K562 (cell line): Measurements from ENCODE around the gene GNB5. TPM values are rescaled to one million over a fixed set of nuclear protein-coding genes. Genes with fewer than 3 reads are reported as not detected.

Source experiments
- ARID1B ChIP-seq: fragments of 450-650 bp; IDR thresholded peaks from 2 replicates; pipeline ENCODE4 v1.6.1; 2016; ENCODE audit warnings: antibody characterized with exemption, mild to moderate bottlenecking, inconsistent platforms
- BRCA1 ChIP-seq, 2 experiments: fragments of 450-650 bp in 1 of 2; sonication (generic) in 1 of 2; formaldehyde crosslinking in 1 of 2; IDR thresholded peaks; 2 replicates each; pipeline versions ENCODE4 v1.5.0 to v1.6.1; 2017 to 2020; ENCODE audit warnings: mild to moderate bottlenecking in 1 of 2, missing genetic modification reagents in 1 of 2
- CC2D1A ChIP-seq: fragments of 450-650 bp; IDR thresholded peaks from 2 replicates; pipeline ENCODE4 v1.6.1; 2017; ENCODE audit warnings: mild to moderate bottlenecking
- DMBX1 ChIP-seq: fragments of 250-450 bp; sonication (Bioruptor Pico); IDR thresholded peaks from 2 replicates; pipeline ENCODE4 v1.8.0; 2022; ENCODE audit warnings: inconsistent platforms, mild to moderate bottlenecking, moderate library complexity, borderline replicate concordance
- E2F5 ChIP-seq: sonication (generic); formaldehyde crosslinking; IDR thresholded peaks from 2 replicates; pipeline ENCODE4 v1.8.0; 2022; ENCODE audit warnings: mild to moderate bottlenecking, missing genetic modification reagents
- FOSL1 ChIP-seq: fragments of 200-800 bp; sonication (Bioruptor generic); conservative IDR thresholded peaks from 2 replicates; pipeline ENCODE4 v1.6.1; 2016; ENCODE audit warnings: missing genetic modification characterization, missing compliant biosample characterization
- MEIS2 ChIP-seq: fragments of 450-650 bp; IDR thresholded peaks from 2 replicates; pipeline ENCODE4 v1.6.1; 2014; ENCODE audit warnings: mild to moderate bottlenecking; ENCODE audit not compliant: partially characterized antibody
- MIER1 ChIP-seq: fragments of 450-650 bp; IDR thresholded peaks from 2 replicates; pipeline ENCODE4 v1.6.1; 2016; ENCODE audit warnings: antibody characterized with exemption, mild to moderate bottlenecking, low read depth
- MTA3 ChIP-seq: fragments of 450-650 bp; formaldehyde crosslinking; IDR thresholded peaks from 2 replicates; pipeline ENCODE4 v1.6.1; 2017; ENCODE audit warnings: mild to moderate bottlenecking, borderline replicate concordance
- MYNN ChIP-seq, 2 experiments: sonication (generic); formaldehyde crosslinking in 1 of 2; IDR thresholded peaks; 2 replicates each; pipeline versions ENCODE4 v1.5.0 to v1.6.1; 2016 to 2020; ENCODE audit warnings: antibody characterized with exemption in 1 of 2, missing genetic modification reagents in 1 of 2
- NFIC ChIP-seq: fragments of 450-650 bp; IDR thresholded peaks from 2 replicates; pipeline ENCODE4 v1.6.1; 2017; ENCODE audit warnings: mild to moderate bottlenecking, inconsistent platforms
- NR2C2 ChIP-seq, 2 experiments: fragments of 200-800 bp in 1 of 2; sonication (Bioruptor generic) in 1 of 2; sonication (generic) in 1 of 2; formaldehyde crosslinking in 1 of 2; IDR thresholded peaks; 2 replicates each; pipeline versions ENCODE4 v1.6.1 to v1.8.0; 2016 to 2022; ENCODE audit warnings: mild to moderate bottlenecking in 1 of 2, missing compliant biosample characterization in 1 of 2, missing genetic modification characterization in 1 of 2, missing genetic modification reagents in 1 of 2
- TEAD1 ChIP-seq, 2 experiments: fragments of 450-650 bp in 1 of 2; sonication (generic) in 1 of 2; formaldehyde crosslinking; IDR thresholded peaks; 2 replicates each; pipeline versions ENCODE4 v1.4.0 to v1.8.0; 2020 to 2022; ENCODE audit warnings: mild to moderate bottlenecking in 2 of 2, missing genetic modification reagents in 1 of 2
- TGIF2 ChIP-seq: sonication (generic); formaldehyde crosslinking; IDR thresholded peaks from 2 replicates; pipeline ENCODE4 v1.8.1; 2022; ENCODE audit warnings: mild to moderate bottlenecking, missing genetic modification reagents, moderate library complexity
- XRCC3 ChIP-seq: fragments of 450-650 bp; IDR thresholded peaks from 2 replicates; pipeline ENCODE4 v1.6.1; 2017; ENCODE audit warnings: mild to moderate bottlenecking, moderate library complexity
- ZNF217 ChIP-seq: sonication (generic); formaldehyde crosslinking; IDR thresholded peaks from 2 replicates; pipeline ENCODE4 v1.8.0; 2022; ENCODE audit warnings: mild to moderate bottlenecking, missing genetic modification reagents
- ZNF583 ChIP-seq: fragments of 250-450 bp; sonication (Bioruptor Pico); IDR thresholded peaks from 2 replicates; pipeline ENCODE4 v1.4.0; 2020
- polyA plus RNA-seq, 8 experiments: library from polyadenylated mRNA; depleted of rRNA in 4 of 8; stranded (reverse) in 5 of 8; unstranded in 3 of 8; fragments of >200 nt; fragmentation: Nextera tagmentation in 2 of 8; fragmentation: Illumina TruSeq in 1 of 8; extraction: Ambion mirVana in 2 of 8; extraction: Trizol in 1 of 8; gene quantifications; 2 replicates each; pipeline versions ENCODE4 v1.2.1 to v1.2.3, GENCODE V29; 2011 to 2014; ENCODE audit warnings: inconsistent platforms in 1 of 8, missing spikeins in 1 of 8
- total RNA-seq, 7 experiments: library from RNA; depleted of rRNA in 6 of 7; stranded (reverse); fragments of >200 nt in 6 of 7; fragmentation: Illumina TruSeq in 2 of 7; extraction: Trizol in 2 of 7; gene quantifications; 2 replicates each; pipeline versions ENCODE4 v1.2.1 to v1.2.3, GENCODE V29; 2011 to 2021; ENCODE audit warnings: low replicate concordance in 1 of 7
- TF ChIP-seq, protein P1 (sequence below), 3 experiments: IDR thresholded peaks in 2 of 3; conservative IDR thresholded peaks in 1 of 3; 2 replicates each; pipeline ENCODE4 v1.5.1; 2011 to 2012; ENCODE audit warnings: low read length in 3 of 3, mild to moderate bottlenecking in 3 of 3, control low read depth in 2 of 3, improper control_type of control experiment in 1 of 3, inconsistent platforms in 1 of 3, low read depth in 1 of 3, mixed read lengths in 1 of 3, moderate library complexity in 1 of 3; ENCODE audit not compliant: insufficient read depth in 2 of 3
- TF ChIP-seq, protein P2 (sequence below): fragments of 450-650 bp; IDR thresholded peaks from 2 replicates; pipeline ENCODE4 v1.6.1; 2016
- TF ChIP-seq, protein P3 (sequence below), 2 experiments: IDR thresholded peaks in 1 of 2; conservative IDR thresholded peaks in 1 of 2; 2 replicates each; pipeline ENCODE4 v1.6.1; 2016; ENCODE audit warnings: low read depth in 2 of 2, mild to moderate bottlenecking in 1 of 2, missing compliant biosample characterization in 1 of 2, missing genetic modification characterization in 1 of 2, moderate library complexity in 1 of 2

The GNB5 gene
- total and polyA plus RNA-seq, 9 of the 15 experiments (the other 6 are each of a cell fraction or from before 2014, with no cell fraction given): 0.11 to 2.1 (median 0.77) TPM

DNA sequence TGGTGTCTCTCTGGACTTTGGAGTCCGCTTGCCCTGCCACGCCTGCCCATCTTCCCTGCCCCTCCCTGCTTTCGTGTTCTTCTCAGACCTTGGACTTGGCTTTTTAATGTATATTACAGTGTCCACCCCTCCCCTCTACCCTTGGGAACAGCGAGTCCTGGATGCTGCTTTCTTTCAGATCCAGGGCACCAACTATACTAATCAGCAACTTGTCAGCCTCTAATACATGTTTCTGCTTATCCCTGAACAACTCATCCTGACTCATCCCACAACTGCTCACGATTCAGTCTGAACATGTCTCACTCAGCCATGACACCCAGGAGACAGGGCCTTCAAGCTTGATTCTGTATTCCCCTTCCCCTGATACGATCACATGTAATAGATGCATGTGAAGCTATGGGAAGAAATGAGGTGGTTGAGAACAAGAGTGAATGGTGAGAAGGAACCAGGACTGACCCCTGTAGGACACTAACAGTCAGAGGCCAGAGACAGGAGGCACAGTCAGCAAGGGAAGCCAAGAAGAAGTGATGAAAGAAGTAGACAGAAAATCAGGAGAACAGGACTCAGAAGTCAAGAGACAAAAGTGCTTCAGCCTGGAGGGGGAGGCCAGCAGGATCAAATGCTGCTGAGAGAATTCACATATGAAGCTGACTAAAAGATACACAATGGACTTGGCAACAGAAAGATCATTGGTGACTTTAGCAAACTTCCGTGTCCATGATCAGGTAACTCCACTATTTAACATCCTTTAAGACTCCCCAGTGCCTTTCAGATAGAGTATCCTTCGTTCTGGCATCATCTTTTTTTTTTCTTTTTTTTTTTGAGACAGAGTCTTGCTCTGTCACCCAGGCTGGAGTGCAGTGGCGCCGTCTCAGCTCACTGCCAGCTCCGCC, 114.1 kb downstream of the GNB5 start (continued):
- TF ChIP-seq E2F5 (CRISPR knock-in tag): no peak
- TF ChIP-seq MEIS2: peak; percentile 55
- TF ChIP-seq TGIF2: no peak
- no peak for TF ChIP-seq BRCA1 (IDR thresholded peaks at IDR 0.05)
- TF ChIP-seq BRCA1 (CRISPR knock-in tag; IDR thresholded peaks at IDR 0.05): no peak
- TF ChIP-seq NR2C2 (CRISPR knock-in tag; IDR thresholded peaks at IDR 0.05): no peak
- peak; percentile 35; the same call in 1 of the 2 replicates for TF ChIP-seq NR2C2 (tag; IDR thresholded peaks at IDR 0.05)
- no peak for TF ChIP-seq MTA3
- TF ChIP-seq CC2D1A: no peak
- TF ChIP-seq ZNF583: no peak
- TF ChIP-seq, protein P1, sequence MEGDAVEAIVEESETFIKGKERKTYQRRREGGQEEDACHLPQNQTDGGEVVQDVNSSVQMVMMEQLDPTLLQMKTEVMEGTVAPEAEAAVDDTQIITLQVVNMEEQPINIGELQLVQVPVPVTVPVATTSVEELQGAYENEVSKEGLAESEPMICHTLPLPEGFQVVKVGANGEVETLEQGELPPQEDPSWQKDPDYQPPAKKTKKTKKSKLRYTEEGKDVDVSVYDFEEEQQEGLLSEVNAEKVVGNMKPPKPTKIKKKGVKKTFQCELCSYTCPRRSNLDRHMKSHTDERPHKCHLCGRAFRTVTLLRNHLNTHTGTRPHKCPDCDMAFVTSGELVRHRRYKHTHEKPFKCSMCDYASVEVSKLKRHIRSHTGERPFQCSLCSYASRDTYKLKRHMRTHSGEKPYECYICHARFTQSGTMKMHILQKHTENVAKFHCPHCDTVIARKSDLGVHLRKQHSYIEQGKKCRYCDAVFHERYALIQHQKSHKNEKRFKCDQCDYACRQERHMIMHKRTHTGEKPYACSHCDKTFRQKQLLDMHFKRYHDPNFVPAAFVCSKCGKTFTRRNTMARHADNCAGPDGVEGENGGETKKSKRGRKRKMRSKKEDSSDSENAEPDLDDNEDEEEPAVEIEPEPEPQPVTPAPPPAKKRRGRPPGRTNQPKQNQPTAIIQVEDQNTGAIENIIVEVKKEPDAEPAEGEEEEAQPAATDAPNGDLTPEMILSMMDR (IDR thresholded peaks at IDR 0.05 in 2 of 3, conservative IDR thresholded peaks at IDR 0.05 in 1 of 3; ENCODE audit: insufficient read depth in 2 of 3, low read depth in 1 of 3, low read length in 3 of 3): peak in 2 of 3 experiments; percentile 10 to 14; a peak in 1 of 6 replicates
- TF ChIP-seq, protein P2, sequence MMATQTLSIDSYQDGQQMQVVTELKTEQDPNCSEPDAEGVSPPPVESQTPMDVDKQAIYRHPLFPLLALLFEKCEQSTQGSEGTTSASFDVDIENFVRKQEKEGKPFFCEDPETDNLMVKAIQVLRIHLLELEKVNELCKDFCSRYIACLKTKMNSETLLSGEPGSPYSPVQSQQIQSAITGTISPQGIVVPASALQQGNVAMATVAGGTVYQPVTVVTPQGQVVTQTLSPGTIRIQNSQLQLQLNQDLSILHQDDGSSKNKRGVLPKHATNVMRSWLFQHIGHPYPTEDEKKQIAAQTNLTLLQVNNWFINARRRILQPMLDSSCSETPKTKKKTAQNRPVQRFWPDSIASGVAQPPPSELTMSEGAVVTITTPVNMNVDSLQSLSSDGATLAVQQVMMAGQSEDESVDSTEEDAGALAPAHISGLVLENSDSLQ: 0 out of 2 replicates have a peak, but pooled peaks have one; percentile 21
- TF ChIP-seq ARID1B: peak; percentile 62
- no peak for TF ChIP-seq DMBX1
- TF ChIP-seq FOSL1 (tag): peak; percentile 98
- no peak for TF ChIP-seq ZNF217
- no peak for TF ChIP-seq XRCC3
- TF ChIP-seq, protein P3, sequence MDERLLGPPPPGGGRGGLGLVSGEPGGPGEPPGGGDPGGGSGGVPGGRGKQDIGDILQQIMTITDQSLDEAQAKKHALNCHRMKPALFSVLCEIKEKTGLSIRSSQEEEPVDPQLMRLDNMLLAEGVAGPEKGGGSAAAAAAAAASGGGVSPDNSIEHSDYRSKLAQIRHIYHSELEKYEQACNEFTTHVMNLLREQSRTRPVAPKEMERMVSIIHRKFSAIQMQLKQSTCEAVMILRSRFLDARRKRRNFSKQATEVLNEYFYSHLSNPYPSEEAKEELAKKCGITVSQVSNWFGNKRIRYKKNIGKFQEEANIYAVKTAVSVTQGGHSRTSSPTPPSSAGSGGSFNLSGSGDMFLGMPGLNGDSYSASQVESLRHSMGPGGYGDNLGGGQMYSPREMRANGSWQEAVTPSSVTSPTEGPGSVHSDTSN (CRISPR knock-in tag; IDR thresholded peaks at IDR 0.05; ENCODE audit: low read depth): no peak
- TF ChIP-seq, protein P3 (tag; conservative IDR thresholded peaks at IDR 0.05; ENCODE audit: low read depth): peak; percentile 40
- no peak for TF ChIP-seq MYNN (IDR thresholded peaks at IDR 0.05)
- no peak for TF ChIP-seq MYNN (CRISPR knock-in tag; IDR thresholded peaks at IDR 0.05)
- no peak for TF ChIP-seq TEAD1 (CRISPR knock-in tag; IDR thresholded peaks at IDR 0.05)
- no peak for TF ChIP-seq MIER1
- TF ChIP-seq NFIC: no peak
